ENCODE results near the gene USP40. TPM values are rescaled to one million over a fixed set of nuclear protein-coding genes. Genes with fewer than 3 reads are reported as not detected.

Gene USP40
- total and polyA plus RNA-seq, 2 experiments from 2014 or later: 5.7 to 11.7 TPM

GRCh38 chr2:233611284-233611683 lies 44.7 kb upstream of the USP40 start (continued):
- no peak for TF ChIP-seq ZNF462 (CRISPR knock-in tag; IDR thresholded peaks at IDR 0.05)
- no peak for TF ChIP-seq EZH2phosphoT487 (IDR thresholded peaks at IDR 0.05; ENCODE audit: unreplicated experiment)
- TF ChIP-seq ZNF114 (CRISPR knock-in tag; IDR thresholded peaks at IDR 0.05): no peak
- TF ChIP-seq STAT1 (IDR thresholded peaks at IDR 0.05; ENCODE audit: unreplicated experiment): no peak
- TF ChIP-seq REST (IDR thresholded peaks at IDR 0.05; ENCODE audit: unreplicated experiment): no peak
- TF ChIP-seq EZH2 (IDR thresholded peaks at IDR 0.05; ENCODE audit: low read depth, unreplicated experiment): no peak
- no peak for TF ChIP-seq JUNB (IDR thresholded peaks at IDR 0.05; ENCODE audit: unreplicated experiment)

Data from GM23338 (cell line).